HuH-7 (cell line): Measurements from ENCODE around the gene P4HA2.

Experiments
- DNase-seq: peaks from one replicate; pipeline ENCODE4 v3.0.0; 2011; ENCODE audit warnings: low spot score

P4HA2 gene

DNA sequence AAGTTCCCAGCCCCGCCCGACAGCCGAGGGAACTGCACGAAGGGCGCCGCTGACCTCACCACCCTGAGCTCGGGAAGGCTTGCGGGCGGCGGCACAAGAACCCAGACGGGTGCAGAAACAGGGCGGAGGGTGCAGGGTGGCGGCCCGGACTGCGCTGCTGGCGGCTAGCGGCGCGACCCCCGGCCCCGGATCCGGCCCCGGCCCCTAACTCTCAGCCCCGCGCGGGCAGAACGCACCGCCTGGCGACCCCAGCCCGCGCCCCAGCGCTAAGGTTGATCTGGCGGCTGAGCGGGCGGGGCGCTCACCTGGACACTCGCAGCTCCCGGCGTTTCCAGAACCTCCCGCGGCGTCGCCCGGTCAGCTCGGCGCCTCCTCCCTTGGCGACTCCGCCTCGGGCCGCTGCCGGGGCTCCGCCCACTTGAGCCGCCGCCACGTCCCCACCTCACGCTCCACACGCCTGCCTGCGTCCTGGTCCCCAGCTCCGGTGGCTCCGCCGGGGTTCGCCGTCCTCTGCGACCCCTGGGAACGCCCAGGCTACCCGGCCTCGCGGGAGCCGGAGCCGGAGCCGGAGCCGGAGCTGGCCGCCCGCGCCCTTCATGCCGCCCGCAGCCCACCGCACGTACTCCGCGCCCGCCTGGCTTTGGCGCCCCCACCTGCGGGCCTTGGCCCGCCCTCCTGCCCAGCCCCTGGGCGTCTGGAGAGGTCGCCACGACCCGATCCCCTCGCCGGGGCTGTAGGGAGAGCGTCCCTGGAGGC lies at the start of gene P4HA2:
Gene P4HA2 (minus strand): TSS at position 369 of the 756 bp plus-strand sequence. CDS start 9,227 bp downstream, outside the sequence.
- peak; percentile 87 for DNase-seq

- DNase-seq: no peak
These were observed 49.6 kb upstream of the P4HA2 start for GRCh38 chr5:132277256-132277655.

DNA sequence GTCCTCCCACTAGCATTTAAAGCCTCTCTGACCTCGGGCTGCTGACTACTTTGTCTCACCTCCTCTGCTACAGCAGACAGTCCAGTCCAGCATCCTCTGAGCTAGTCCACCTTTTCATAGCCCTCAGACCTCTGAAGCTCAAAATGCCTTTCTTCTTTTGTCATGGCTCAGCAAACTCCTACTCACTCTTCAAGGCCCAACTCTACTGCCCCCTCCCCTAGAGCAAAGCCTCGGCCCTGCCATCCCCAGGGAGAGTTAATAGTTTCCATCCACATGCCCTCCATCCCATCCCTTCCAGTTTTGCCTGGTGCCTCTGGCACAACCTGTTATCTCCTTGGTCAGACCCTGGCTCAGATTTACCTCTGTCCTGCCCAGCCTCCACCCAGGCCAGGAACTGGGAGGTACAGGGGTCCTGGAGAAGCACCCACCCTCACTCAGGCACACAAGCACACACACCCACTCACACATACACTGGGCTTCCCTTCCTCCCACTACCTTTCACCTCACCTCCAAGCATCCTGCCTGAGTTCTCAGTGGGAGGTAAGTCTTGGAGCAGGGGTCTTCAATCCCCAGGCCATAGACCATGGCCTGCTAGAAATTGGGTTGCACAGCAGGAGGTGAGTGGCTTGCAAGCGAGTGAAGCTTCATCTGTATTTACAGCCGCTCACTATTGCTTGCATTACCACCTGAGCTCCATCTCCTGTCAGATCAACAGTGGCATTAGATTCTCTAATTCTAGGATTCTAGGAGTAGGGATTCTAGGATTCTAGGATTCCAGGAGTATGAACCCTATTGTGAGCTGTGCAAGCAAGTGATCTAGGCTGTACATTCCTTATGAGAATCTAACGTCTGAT lies 47.9 kb upstream of the P4HA2 start:
- DNase-seq: no peak

- no peak for DNase-seq
These were observed 46.6 kb upstream of the P4HA2 start for GRCh38 chr5:132274050-132274792.

- DNase-seq: no peak
These were observed 46.0 kb upstream of the P4HA2 start for GRCh38 chr5:132273631-132274030.

DNA sequence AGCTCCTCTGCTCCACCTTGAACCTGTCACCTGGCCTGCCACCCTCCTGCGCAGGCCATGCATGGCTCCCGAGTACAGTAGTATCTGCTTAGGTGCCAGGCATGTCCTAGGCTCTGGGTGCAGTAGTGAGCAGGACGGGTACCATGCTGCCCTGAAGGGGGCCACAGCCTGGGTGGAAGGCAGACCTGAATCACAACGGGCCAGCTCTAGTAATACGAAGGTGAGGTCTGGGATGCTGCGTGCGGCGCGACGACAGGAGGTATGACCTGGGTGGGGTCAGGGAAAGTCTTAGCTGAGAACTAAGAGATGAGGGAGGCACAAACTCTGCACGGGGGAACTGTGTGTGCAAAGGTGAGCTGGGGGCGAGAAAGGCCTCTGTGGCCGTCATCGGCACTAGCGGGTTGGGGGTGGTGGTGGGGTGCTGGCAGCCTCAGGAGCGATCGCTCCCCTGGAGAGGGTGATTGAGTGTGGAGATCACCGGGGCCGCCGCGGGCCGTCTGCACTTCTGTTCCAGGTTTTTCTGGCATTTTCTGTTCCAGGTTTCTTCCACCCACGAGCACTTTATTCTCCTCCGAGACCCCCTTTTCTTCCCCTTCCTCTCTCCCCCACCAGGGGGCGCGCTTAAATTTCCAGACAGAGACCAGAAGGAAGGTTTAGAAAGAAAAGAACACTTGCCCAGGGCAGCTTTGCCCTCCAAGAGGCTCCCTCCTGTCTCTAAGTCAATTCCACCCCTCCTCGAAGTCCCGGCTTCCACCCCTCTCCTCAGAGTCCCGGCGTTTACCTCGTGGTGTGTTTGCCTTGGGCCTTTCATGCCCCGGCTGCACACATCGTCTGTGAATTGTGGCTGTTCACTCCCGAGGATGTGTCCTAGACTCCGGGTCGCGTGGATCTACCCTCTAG lies 44.9 kb upstream of the P4HA2 start:
- peak; percentile 82 for DNase-seq

GRCh38 chr5:132271251-132272246 lies 43.9 kb upstream of the P4HA2 start:
- no peak for DNase-seq

- DNase-seq: no peak
These were observed 43.1 kb upstream of the P4HA2 start for GRCh38 chr5:132270706-132271105.

- no peak for DNase-seq
These were observed 42.6 kb upstream of the P4HA2 start for GRCh38 chr5:132270335-132270665.

DNA sequence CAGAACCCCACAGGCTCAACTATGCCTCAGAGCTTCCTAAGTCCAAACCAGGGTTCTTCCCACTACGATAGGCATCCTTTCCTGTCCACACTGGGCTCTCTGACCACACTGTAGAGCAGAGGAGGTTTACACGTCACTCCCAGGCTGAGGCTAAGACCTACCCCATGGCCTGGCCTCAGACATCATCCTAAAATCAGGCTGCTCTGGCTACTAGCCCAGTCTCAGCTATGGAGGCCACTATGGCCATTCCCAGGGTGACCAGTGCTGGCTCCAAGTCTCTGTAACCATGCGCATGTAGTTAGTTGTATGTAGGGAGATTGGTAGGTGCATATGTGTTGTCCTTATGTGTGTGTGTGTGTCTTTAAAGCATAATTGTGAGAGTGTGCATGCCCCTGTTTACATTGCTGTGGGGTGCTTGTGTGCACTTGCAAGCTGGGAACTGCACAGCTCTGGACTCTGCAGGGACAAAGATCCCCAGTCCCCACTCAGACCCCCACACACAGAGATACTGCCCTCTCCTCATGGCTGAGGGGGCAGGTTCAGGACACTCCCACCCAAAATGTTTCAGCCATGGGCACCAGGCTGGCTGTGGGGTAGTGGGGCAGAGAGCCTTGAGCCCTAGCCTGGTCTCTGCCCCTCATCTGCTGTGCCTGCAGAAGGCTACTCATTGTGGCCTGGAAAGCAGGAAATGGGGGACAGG lies 42.1 kb upstream of the P4HA2 start:
- DNase-seq: no peak

DNA sequence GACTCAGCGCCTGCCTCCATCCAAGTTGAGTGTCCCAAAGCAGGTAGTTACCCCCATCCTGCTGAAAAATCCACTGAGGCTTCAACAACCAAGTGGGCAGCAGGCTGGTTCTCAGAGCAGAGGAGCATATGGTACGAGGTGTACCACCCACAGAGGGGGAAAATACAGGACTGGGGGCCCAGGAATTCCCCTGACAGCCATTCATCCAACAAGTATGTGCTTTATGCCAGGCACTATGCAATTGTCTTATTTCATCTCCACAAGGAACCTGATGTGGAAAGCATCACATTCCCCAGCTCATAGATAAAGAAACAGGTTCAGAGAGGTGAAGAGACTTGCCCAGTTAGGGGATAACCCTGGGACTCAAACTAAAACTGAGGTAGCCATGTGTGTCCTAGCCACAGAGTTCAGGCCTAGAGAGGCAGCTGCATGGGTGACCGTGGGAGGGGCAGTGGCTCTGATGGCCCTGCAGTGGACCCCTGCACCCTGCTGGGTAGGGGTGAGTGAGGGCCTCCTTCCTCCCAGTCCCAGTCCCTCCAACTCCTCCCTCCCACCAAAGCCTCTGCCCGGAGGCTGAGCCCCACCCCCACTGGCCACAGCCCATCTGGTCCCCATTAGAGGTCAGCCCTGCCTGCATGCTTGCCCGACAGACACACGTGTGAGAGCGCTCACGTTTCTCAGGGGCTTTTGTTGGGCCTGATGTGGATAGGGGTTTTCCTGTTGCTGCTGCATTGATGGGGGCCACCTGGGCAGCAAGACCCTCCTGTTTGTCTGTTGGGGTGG lies 41.3 kb upstream of the P4HA2 start:
- no peak for DNase-seq

- DNase-seq: no peak
These were observed 40.5 kb upstream of the P4HA2 start for GRCh38 chr5:132267931-132268768.

GRCh38 chr5:132267166-132267739 lies 39.6 kb upstream of the P4HA2 start:
- DNase-seq: no peak

DNA sequence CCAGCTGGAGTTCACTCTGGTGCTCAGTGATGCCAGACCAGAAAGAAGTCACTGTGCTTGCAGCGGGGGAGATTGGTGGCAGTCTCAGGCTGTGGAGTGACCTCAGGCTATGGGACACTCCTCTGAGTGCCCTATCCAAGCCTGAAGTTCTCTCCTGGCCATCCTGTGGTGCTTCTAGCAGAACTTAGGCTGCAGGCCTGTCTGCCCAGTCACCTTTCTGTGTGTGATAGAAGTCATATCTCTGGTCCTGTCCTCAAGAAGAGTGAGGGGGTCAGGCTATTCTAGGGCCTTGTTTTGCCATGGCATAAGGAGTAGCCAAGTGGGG lies 39.1 kb upstream of the P4HA2 start:
- no peak for DNase-seq

DNA sequence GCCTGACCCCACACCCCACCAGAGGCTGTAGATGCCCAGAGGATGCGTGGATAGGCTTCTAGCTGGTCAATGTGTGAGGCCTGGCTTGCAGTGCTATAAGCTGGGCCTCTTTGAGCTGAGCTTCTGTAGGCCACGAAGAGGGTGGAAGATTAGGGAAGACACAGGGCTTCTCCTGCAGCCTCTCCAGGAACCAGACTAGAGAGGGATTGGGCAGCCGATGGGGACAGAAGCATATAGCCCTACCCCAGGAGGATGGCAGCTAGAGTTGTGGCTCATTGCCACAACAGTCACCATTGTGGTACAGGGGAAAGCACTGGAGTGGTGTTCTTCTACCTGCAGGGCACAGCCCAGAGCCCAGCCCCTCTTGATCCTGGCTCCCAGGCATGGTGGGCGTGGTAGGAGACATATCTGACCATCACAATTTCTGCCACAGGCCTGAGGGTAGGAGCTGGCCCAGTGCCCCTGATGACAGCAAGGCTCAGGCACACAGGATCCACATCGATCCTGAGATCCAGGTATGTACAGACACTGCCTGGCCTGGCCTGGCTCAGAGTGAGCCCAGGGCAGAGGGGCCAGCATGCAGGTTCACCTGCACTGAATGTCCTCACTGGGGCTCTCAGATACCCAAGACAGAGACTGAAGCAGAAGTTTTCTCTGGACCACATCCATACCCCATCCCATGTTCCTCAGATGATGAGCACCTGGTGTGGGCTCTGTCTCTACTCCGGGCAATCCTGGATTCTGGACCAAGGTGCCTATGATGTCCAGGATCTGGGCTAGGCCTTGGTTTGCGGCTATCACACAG lies 38.6 kb upstream of the P4HA2 start:
- DNase-seq: no peak

DNA sequence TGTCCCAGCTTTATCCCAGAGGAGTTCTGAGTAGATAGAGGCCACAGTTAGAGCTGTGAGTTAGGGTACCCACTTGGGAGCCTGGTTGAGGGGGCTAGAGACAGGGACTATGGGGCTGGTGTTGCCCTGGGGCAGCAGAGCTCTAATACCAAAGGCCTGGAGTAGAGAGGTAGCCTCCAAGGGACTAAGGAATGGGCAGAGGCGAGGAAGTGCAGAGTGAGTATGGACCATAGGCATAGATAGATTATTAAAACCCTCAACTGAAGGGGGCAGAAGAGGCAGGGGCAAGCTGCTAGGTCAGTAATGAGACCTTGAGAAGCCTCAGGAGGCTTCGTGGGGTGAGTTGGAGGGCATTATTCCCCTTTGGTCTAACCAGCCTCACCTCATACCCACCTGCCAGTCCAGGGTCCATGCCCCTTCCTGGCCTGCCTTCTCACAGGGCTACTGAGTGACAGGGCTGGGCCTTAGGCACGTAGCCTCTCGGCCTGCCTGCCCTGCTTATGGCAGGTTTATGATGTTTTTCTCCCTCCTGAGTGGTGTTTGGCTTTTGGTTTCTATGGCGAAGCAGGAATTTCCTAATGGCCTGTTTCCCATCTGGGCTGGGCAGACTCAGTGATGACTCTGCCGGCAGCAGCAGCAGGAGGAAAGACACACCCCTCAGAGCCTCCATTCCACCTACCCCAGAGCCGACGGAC lies 37.8 kb upstream of the P4HA2 start:
- peak; percentile 68 for DNase-seq
